ENCODE data around the gene FRMD8.

DNA sequence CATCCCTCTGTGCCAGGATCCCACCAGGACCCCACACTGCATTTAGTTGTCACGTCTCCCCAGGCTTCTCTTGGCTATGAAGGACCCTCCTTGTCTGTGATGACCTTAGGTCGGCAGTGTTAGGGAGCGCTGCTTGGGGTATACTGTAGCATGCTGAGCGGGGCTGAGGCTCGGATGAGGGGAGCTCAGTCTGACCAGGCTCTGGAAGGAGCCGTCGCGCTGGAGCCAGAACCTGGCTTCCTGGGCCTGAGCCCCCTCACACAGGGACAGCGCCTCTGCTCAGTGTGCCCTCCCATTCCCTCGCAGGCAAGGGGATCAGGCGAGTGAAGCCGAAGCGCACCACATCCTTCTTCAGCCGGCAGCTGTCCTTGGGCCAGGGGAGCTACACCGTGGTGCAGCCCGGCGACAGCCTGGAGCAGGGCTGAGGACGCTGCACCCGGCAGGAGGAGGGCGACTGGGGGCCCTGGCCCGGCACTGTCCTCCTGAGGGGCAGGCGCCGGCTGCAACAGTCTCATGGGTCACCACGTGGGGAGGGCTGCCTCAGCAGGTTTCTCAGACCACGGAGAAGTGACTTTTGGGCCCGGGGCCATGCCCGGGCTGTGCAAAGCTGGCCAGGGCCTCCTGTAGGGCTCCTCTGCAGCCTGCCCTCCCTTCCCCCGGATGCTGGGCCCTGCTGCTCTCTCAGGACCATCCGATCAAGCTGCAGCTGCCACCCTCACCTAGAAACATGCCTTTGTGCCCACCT is 24.7 kb downstream of the FRMD8 start:
- no peak for TF ChIP-seq CEBPB (IDR thresholded peaks at IDR 0.05; ENCODE audit: low read depth, low read length)
- TF ChIP-seq MXI1 (IDR thresholded peaks at IDR 0.05; ENCODE audit: borderline replicate concordance, low read depth, low read length), result no peak
- no peak for TF ChIP-seq RAD21 (IDR thresholded peaks at IDR 0.05; ENCODE audit: low read length)
- TF ChIP-seq RFX5 (IDR thresholded peaks at IDR 0.05; ENCODE audit: low read depth, low read length), result no peak
- TF ChIP-seq, protein P1, sequence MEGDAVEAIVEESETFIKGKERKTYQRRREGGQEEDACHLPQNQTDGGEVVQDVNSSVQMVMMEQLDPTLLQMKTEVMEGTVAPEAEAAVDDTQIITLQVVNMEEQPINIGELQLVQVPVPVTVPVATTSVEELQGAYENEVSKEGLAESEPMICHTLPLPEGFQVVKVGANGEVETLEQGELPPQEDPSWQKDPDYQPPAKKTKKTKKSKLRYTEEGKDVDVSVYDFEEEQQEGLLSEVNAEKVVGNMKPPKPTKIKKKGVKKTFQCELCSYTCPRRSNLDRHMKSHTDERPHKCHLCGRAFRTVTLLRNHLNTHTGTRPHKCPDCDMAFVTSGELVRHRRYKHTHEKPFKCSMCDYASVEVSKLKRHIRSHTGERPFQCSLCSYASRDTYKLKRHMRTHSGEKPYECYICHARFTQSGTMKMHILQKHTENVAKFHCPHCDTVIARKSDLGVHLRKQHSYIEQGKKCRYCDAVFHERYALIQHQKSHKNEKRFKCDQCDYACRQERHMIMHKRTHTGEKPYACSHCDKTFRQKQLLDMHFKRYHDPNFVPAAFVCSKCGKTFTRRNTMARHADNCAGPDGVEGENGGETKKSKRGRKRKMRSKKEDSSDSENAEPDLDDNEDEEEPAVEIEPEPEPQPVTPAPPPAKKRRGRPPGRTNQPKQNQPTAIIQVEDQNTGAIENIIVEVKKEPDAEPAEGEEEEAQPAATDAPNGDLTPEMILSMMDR (conservative IDR thresholded peaks at IDR 0.05; ENCODE audit: low read depth, low read length), result no peak
- no peak for TF ChIP-seq SMC3 (IDR thresholded peaks at IDR 0.05; ENCODE audit: low read depth, low read length)
- no peak for TF ChIP-seq POLR2A (IDR thresholded peaks at IDR 0.05; ENCODE audit: low read depth, low read length)
- TF ChIP-seq, protein P2, sequence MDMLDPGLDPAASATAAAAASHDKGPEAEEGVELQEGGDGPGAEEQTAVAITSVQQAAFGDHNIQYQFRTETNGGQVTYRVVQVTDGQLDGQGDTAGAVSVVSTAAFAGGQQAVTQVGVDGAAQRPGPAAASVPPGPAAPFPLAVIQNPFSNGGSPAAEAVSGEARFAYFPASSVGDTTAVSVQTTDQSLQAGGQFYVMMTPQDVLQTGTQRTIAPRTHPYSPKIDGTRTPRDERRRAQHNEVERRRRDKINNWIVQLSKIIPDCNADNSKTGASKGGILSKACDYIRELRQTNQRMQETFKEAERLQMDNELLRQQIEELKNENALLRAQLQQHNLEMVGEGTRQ (IDR thresholded peaks at IDR 0.05; ENCODE audit: low read depth, low read length), result no peak
- TF ChIP-seq ELK1 (IDR thresholded peaks at IDR 0.05; ENCODE audit: borderline replicate concordance, low read depth, low read length), result no peak
- TF ChIP-seq BHLHE40 (IDR thresholded peaks at IDR 0.05; ENCODE audit: low read depth, low read length), result no peak

Data from IMR-90 (cell line).